ENCODE results near the gene SLC4A9.
"Not testable (repeated sequence)": the region's sequence is repeated elsewhere in the genome, so short reads cannot be mapped to it uniquely, and the experiment has no call there.

The SLC4A9 gene

GRCh38 chr5:140338336-140338735 lies 21.7 kb upstream of the SLC4A9 start:
- DNase-seq (ENCODE audit: low read depth): no peak
- H3K4me3 ChIP-seq (ENCODE audit: low read depth, low read length): no peak overlapping the region
- TF ChIP-seq CTCF (IDR thresholded peaks at IDR 0.05; ENCODE audit: control insufficient read depth, extremely low read depth, insufficient read depth): no peak

- H3K4me3 ChIP-seq (ENCODE audit: low read depth, low read length): no peak overlapping the region
- no peak for DNase-seq (ENCODE audit: low read depth)
- no peak for TF ChIP-seq CTCF (IDR thresholded peaks at IDR 0.05; ENCODE audit: control insufficient read depth, extremely low read depth, insufficient read depth)
These were observed 21.1 kb upstream of the SLC4A9 start for GRCh38 chr5:140338908-140339307.

- no peak overlapping the region for H3K4me3 ChIP-seq (ENCODE audit: low read depth, low read length)
- no peak for DNase-seq (ENCODE audit: low read depth)
- TF ChIP-seq CTCF (IDR thresholded peaks at IDR 0.05; ENCODE audit: control insufficient read depth, extremely low read depth, insufficient read depth): no peak
These were observed 20.4 kb upstream of the SLC4A9 start for GRCh38 chr5:140339636-140340035.

- DNase-seq (ENCODE audit: low read depth): peak; percentile 86
- H3K4me3 ChIP-seq (ENCODE audit: low read depth, low read length): no peak overlapping the region
- no peak for TF ChIP-seq CTCF (IDR thresholded peaks at IDR 0.05; ENCODE audit: control insufficient read depth, extremely low read depth, insufficient read depth)
These were observed 19.3 kb upstream of the SLC4A9 start for GRCh38 chr5:140340605-140341121.

- no peak for TF ChIP-seq CTCF (IDR thresholded peaks at IDR 0.05; ENCODE audit: control insufficient read depth, extremely low read depth, insufficient read depth)
- H3K4me3 ChIP-seq (ENCODE audit: low read depth, low read length): no peak overlapping the region
- no peak for DNase-seq (ENCODE audit: low read depth)
These were observed 18.4 kb upstream of the SLC4A9 start for GRCh38 chr5:140341591-140341990.

- TF ChIP-seq CTCF (IDR thresholded peaks at IDR 0.05; ENCODE audit: control insufficient read depth, extremely low read depth, insufficient read depth): no peak
- DNase-seq (ENCODE audit: low read depth): no peak
- no peak overlapping the region for H3K4me3 ChIP-seq (ENCODE audit: low read depth, low read length)
These were observed 17.7 kb upstream of the SLC4A9 start for GRCh38 chr5:140342287-140342686.

GRCh38 chr5:140342896-140343295 lies 17.1 kb upstream of the SLC4A9 start:
- no peak overlapping the region for H3K4me3 ChIP-seq (ENCODE audit: low read depth, low read length)
- TF ChIP-seq CTCF (IDR thresholded peaks at IDR 0.05; ENCODE audit: control insufficient read depth, extremely low read depth, insufficient read depth): no peak

GRCh38 chr5:140343849-140344248 lies 16.1 kb upstream of the SLC4A9 start:
- H3K4me3 ChIP-seq (ENCODE audit: low read depth, low read length); DNase-seq (ENCODE audit: low read depth): not testable (repeated sequence)

More at GRCh38 chr5:140342896-140343295, 17.1 kb upstream of the SLC4A9 start:
- DNase-seq (ENCODE audit: low read depth): no peak

Measured in LNCaP clone FGC (cell line).